GM23248 (cell line): Measurements from ENCODE around the gene CCDC136.

Source experiments
- EZH2 ChIP-seq: fragments of 200-600 bp; sonication (generic); IDR thresholded peaks from 2 replicates; pipeline ENCODE4 v1.6.1; 2018; ENCODE audit warnings: antibody characterized with exemption, mild to moderate bottlenecking; ENCODE audit not compliant: insufficient read depth, poor library complexity, severe bottlenecking
- EZH2phosphoT487 ChIP-seq: fragments of 200-600 bp; sonication (generic); IDR thresholded peaks from 2 replicates; pipeline ENCODE4 v1.6.1; 2018; ENCODE audit warnings: antibody characterized with exemption, moderate library complexity, mild to moderate bottlenecking, low read depth; ENCODE audit not compliant: insufficient read depth

DNA sequence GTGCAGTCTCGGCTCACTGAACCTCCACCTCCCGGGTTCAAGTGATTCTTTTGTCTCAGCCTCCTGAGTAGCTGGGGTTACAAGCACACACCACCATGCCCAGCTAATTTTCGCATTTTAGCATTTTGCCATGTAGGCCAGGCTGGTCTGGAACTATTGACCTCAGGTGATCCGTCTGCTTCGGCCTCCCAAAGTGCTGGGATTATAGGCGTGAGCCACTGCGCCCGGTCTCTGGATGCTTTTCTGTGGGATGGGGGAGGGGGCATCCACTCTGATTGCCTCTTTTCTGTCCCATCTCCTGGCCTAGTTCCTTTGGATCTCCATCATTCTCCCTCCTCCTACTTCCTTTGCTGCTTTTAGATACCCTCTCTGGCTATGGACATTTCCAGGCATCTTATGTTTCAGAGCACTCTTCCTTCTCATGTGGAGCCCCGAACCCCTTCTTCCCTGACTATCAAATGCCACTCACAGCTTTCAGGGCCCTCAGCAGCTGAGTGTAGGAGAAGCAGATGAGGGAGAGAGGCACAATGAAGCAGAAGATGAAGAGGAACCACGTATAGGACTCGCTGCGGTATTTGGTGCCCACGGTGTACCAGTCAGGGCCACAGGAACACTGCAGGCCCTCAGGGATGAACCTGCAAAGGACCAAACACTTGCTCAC lies 17.6 kb upstream of the CCDC136 start:
- TF ChIP-seq EZH2 (no peak), EZH2phosphoT487 (no peak)
